Urinary bladder (tissue), 4 donors: ENCODE measurements around the gene TFCP2L1. TPM values are rescaled to one million over a fixed set of nuclear protein-coding genes. Genes with fewer than 3 reads are reported as not detected.

ENCODE experiments used
- DNase-seq: peaks from one replicate; pipeline ENCODE4 v3.0.0-alpha.2; 2015; ENCODE audit errors: extremely low spot score
- H3K27ac ChIP-seq: one replicate; pipeline ENCODE4 v1.5.1; 2013; ENCODE audit warnings: low read depth, mild to moderate bottlenecking, moderate library complexity
- H3K36me3 ChIP-seq: one replicate; pipeline ENCODE4 v1.6.1; 2013; ENCODE audit warnings: mild to moderate bottlenecking, moderate library complexity; ENCODE audit not compliant: insufficient read depth
- H3K4me1 ChIP-seq: one replicate; pipeline ENCODE4 v1.6.1; 2013; ENCODE audit warnings: mild to moderate bottlenecking, moderate library complexity; ENCODE audit not compliant: insufficient read depth
- H3K4me3 ChIP-seq: one replicate; pipeline ENCODE4 v1.5.1; 2013; ENCODE audit warnings: low read depth, low read length
- whole genome bisulfite sequencing: extraction: QIAGEN DNeasy Blood & Tissue Kit; methylation state at CpG from one replicate; pipeline ENCODE4 v1.1.7; 2013; 5-methylcytosine and 5-hydroxymethylcytosine counted together
- polyA plus RNA-seq: library from polyadenylated mRNA; stranded (reverse); fragments of 200-250 nt; gene quantifications from one replicate; pipeline ENCODE4 v1.2.3, GENCODE V29; 2013
- total RNA-seq: library from RNA; depleted of rRNA; stranded (reverse); fragments of >200 nt; gene quantifications from one replicate; pipeline ENCODE4 v1.2.3, GENCODE V29; 2014
- donor health status: healthy with polysubstance abuse.
- donor health status: healthy.

TFCP2L1 gene
- total and polyA plus RNA-seq, 2 donors = 0.41 to 1.2 TPM

- H3K27ac ChIP-seq = no peak overlapping the region
- H3K36me3 ChIP-seq = no peaks in the 10 kb centered on the region
- DNase-seq = no peak
- H3K4me3 ChIP-seq = no peak overlapping the region
- H3K4me1 ChIP-seq = no peaks in the 10 kb centered on the region
- 71% methylated on average over 8 of the region's 8 CpGs for WGBS
Measured at GRCh38 chr2:121192576-121192975, 92.4 kb downstream of the TFCP2L1 start.

GRCh38 chr2:121191191-121192170 is 93.5 kb downstream of the TFCP2L1 start:
- H3K27ac ChIP-seq = no peak overlapping the region
- DNase-seq = no peak
- WGBS = 80% methylated on average over 25 of the region's 25 CpGs

GRCh38 chr2:121189661-121190381 is 95.2 kb downstream of the TFCP2L1 start:
- Histone ChIP-seq H3K36me3 (no peaks in the 10 kb centered on the region), H3K27ac (no peak overlapping the region), H3K4me3 (no peak overlapping the region), H3K4me1 (no peaks in the 10 kb centered on the region)
- whole genome bisulfite sequencing = 71% methylated on average over 7 of the region's 7 CpGs
- no peak for DNase-seq

More at GRCh38 chr2:121191191-121192170, 93.5 kb downstream of the TFCP2L1 start:
- no peaks in the 10 kb centered on the region for H3K36me3 ChIP-seq
- H3K4me3 ChIP-seq = no peak overlapping the region
- H3K4me1 ChIP-seq = no peaks in the 10 kb centered on the region

GRCh38 chr2:121189011-121189410 is 96.0 kb downstream of the TFCP2L1 start:
- WGBS = 87% methylated on average over 3 of the region's 3 CpGs
- no peaks in the 10 kb centered on the region for H3K4me1 ChIP-seq
- H3K36me3 ChIP-seq = no peaks in the 10 kb centered on the region
- H3K4me3 ChIP-seq = no peak overlapping the region
- H3K27ac ChIP-seq = no peak overlapping the region
- DNase-seq = no peak

DNA sequence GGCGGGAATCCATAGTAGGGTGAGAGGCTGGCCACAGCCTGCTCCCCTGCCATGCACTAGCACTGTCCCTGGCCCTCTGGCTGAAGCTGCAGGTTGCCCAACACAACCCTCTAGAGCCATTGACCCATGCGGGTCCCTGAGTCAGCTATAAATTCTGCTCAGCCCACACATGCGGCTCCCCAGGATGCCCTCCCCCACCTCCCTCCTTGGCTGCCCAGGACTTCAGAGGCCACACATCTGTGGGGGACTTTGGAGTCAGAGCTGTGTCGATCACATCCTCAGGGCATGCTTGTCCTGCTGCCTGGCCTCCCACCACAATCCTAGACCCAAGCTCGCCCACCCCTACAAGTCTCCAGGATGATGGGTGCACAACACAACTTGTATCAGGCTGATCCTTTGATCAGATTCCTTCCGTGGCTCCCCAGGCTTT is 97.0 kb downstream of the TFCP2L1 start:
- WGBS = 55% methylated on average over 6 of the region's 6 CpGs
- Histone ChIP-seq H3K4me1 (no peaks in the 10 kb centered on the region), H3K36me3 (no peaks in the 10 kb centered on the region), H3K4me3 (no peak overlapping the region), H3K27ac (no peak overlapping the region)
- no peak for DNase-seq

- WGBS = 87% methylated on average over 19 of the region's 19 CpGs
- no peak overlapping the region for H3K4me3 ChIP-seq
- H3K4me1 ChIP-seq = no peaks in the 10 kb centered on the region
- no peak overlapping the region for H3K27ac ChIP-seq
- DNase-seq = no peak
- H3K36me3 ChIP-seq = no peaks in the 10 kb centered on the region
Measured at GRCh38 chr2:121187351-121187981, 97.5 kb downstream of the TFCP2L1 start.

DNA sequence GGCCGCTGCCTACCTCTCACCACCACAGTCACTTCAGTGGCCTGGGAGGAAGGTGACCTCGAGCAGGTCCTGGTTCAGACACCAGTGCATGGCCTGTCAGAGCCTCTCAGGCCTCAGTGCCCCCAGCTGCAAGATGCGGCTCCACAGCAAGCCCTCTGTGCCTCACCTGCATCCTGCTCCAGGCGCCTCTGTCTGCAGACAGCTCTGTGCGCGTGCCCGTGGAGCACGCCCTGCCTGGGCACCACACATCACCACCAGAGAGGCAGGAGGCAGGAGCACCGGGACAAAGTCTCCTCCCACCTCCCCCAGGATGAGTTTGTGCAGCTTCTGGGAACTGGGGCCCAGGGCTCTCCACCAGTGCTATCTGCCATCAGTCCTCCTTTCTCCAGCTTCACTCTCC is 98.7 kb downstream of the TFCP2L1 start:
- Histone ChIP-seq H3K4me1 (no peaks in the 10 kb centered on the region), H3K4me3 (no peak overlapping the region), H3K27ac (no peak overlapping the region), H3K36me3 (no peaks in the 10 kb centered on the region)
- 85% methylated on average over 9 of the region's 9 CpGs for WGBS
- no peak for DNase-seq

- Histone ChIP-seq H3K4me1 (no peaks in the 10 kb centered on the region), H3K36me3 (no peaks in the 10 kb centered on the region), H3K4me3 (no peak overlapping the region), H3K27ac (no peak overlapping the region)
- 78% methylated on average over 5 of the region's 5 CpGs for WGBS
- DNase-seq = no peak
Measured at GRCh38 chr2:121185571-121186074, 99.4 kb downstream of the TFCP2L1 start.

DNA sequence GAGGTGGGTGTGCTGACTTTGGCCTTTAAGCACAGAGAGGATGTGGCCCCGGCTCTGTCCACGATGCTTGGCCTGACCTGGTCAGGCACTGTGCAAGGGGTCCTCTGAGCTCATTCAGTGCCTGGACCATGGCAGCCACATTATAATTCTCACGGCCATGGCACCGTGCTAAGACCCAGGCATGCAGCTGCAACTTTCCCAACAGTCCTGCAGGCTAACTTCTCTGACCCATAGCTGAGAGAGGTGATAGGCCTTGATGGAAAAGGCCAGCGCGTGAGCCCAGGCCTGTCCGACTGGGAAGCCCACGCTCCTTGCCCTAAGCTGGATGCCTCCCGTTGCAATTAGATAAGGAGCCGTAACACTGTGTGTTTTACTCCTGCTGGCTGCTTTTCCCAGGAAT is 99.9 kb downstream of the TFCP2L1 start:
- WGBS = 85% methylated on average over 10 of the region's 10 CpGs
- Histone ChIP-seq H3K36me3 (no peaks in the 10 kb centered on the region), H3K4me3 (no peak overlapping the region), H3K27ac (no peak overlapping the region), H3K4me1 (no peaks in the 10 kb centered on the region)
- DNase-seq = no peak

GRCh38 chr2:121184248-121184862 is 100.6 kb downstream of the TFCP2L1 start:
- 80% methylated on average over 7 of the region's 7 CpGs for WGBS
- no peak for DNase-seq
- Histone ChIP-seq H3K4me3 (no peak overlapping the region), H3K27ac (no peak overlapping the region), H3K4me1 (no peaks in the 10 kb centered on the region), H3K36me3 (no peaks in the 10 kb centered on the region)

GRCh38 chr2:121182520-121182919 is 102.5 kb downstream of the TFCP2L1 start:
- H3K4me1 ChIP-seq = no peaks in the 10 kb centered on the region
- no peak overlapping the region for H3K4me3 ChIP-seq
- DNase-seq = no peak
- no peaks in the 10 kb centered on the region for H3K36me3 ChIP-seq
- 78% methylated on average over 4 of the region's 4 CpGs for WGBS
- no peak overlapping the region for H3K27ac ChIP-seq

- 92% methylated on average over 10 of the region's 10 CpGs for WGBS
- Histone ChIP-seq H3K4me1 (no peaks in the 10 kb centered on the region), H3K4me3 (no peak overlapping the region), H3K27ac (no peak overlapping the region), H3K36me3 (no peaks in the 10 kb centered on the region)
- DNase-seq = no peak
Measured at GRCh38 chr2:121179467-121179866, 105.5 kb downstream of the TFCP2L1 start.

DNA sequence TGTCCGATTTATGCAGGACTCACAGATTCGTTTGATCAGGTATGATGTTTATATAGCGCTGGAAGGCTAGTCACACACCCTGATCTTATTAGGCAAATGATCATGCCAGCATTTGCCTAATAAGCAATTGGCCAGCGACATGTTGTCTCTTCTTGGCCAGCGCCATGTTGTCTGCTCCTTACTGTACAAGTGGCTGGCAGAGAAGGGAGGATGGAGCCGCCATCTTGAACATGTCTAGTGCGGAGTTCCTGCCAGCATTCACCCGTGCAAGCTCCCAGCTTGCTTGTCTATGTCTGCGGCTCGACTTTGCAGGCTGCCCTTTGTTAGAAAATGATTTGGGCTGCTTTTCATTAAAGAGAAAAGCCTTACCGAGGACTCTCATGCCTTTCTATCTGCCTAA is 106.3 kb downstream of the TFCP2L1 start:
- Histone ChIP-seq H3K27ac (no peak overlapping the region), H3K4me1 (no peaks in the 10 kb centered on the region), H3K4me3 (no peak overlapping the region), H3K36me3 (no peaks in the 10 kb centered on the region)
- no peak for DNase-seq
- 90% methylated on average over 11 of the region's 11 CpGs for WGBS
